Neutrophil (primary cell): ENCODE measurements around the gene RPL18.

ENCODE experiments used
- H3K27ac ChIP-seq: fragments of 200-600 bp; sonication (generic); 2 replicates; pipeline ENCODE4 v1.5.1; 2016; ENCODE audit warnings: mild to moderate bottlenecking, moderate library complexity
- H3K27me3 ChIP-seq: fragments of 200-600 bp; sonication (generic); 2 replicates; pipeline ENCODE4 v1.6.0; 2016; ENCODE audit warnings: mild to moderate bottlenecking
- H3K36me3 ChIP-seq: fragments of 200-600 bp; sonication (generic); 2 replicates; pipeline ENCODE4 v1.5.1; 2017
- H3K4me1 ChIP-seq, 2 experiments: fragments of 200-600 bp in 1 of 2; sonication (generic) in 1 of 2; 1 replicate in 1 of 2; 2 replicates in 1 of 2; pipeline versions ENCODE4 v1.5.1 to v1.6.1; 2013 to 2016; ENCODE audit warnings: low read depth in 1 of 2, low read length in 1 of 2, mild to moderate bottlenecking in 1 of 2, moderate library complexity in 1 of 2; ENCODE audit not compliant: control insufficient read depth in 1 of 2, insufficient read depth in 1 of 2
- H3K4me3 ChIP-seq, 2 experiments: fragments of 200-600 bp in 1 of 2; sonication (generic) in 1 of 2; 1 replicate in 1 of 2; 2 replicates in 1 of 2; pipeline ENCODE4 v1.5.1; 2013 to 2016; ENCODE audit warnings: low read depth in 1 of 2, low read length in 1 of 2, mild to moderate bottlenecking in 1 of 2, moderate library complexity in 1 of 2
- H3K9me3 ChIP-seq: fragments of 200-600 bp; sonication (generic); 2 replicates; pipeline ENCODE4 v1.5.1; 2016
- CTCF ChIP-seq: fragments of 200-600 bp; sonication (generic); IDR thresholded peaks from 2 replicates; pipeline ENCODE4 v1.5.1; 2016; ENCODE audit warnings: antibody characterized with exemption

Gene RPL18

GRCh38 chr19:48611872-48612271, 7.1 kb downstream of the RPL18 start:
- Histone ChIP-seq H3K4me3 (no peak overlapping the region), H3K9me3 (no peaks in the 10 kb centered on the region), H3K27me3 (no peaks in the 10 kb centered on the region), H3K36me3 (peaks cover 25% of the 10 kb centered on the region), H3K4me1 (no peaks in the 10 kb centered on the region), H3K27ac (no peak overlapping the region)
- TF ChIP-seq CTCF = no peak

DNA sequence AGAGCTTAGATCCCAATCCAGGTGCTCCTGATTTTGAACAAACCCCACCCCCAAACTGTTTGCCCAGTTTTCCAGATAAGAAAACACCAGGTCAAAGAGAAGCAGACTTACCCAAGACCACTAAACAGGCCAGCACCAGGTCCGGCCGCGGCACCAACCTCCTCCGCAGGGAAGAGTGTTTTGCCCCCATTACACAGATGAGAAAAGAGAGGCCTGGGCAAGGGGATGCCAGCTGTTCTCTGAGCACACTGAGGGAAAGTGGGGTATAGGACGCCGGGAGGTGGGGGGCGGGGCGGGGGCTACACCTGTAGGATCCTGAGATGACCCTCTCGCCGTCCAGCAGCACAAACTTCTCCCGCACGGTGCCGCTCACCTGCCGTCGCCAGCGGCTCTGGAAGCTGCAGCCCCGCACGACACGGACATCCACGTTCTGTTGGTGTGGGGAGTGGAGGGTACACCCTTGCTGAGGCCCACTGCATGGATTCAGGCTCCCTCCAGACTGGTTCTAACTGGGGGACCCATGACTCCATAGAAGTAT, 9.3 kb downstream of the RPL18 start:
- Histone ChIP-seq H3K9me3 (no peaks in the 10 kb centered on the region), H3K36me3 (peaks cover 3% of the 10 kb centered on the region), H3K4me3 (no peak overlapping the region), H3K27ac (no peak overlapping the region), H3K27me3 (no peaks in the 10 kb centered on the region), H3K4me1 (no peaks in the 10 kb centered on the region)
- TF ChIP-seq CTCF = no peak

- Histone ChIP-seq H3K4me1 (no peaks in the 10 kb centered on the region), H3K36me3 (no peaks in the 10 kb centered on the region), H3K4me3 (no peak overlapping the region), H3K27ac (no peak overlapping the region), H3K9me3 (no peaks in the 10 kb centered on the region), H3K27me3 (no peaks in the 10 kb centered on the region)
- TF ChIP-seq CTCF = no peak
Observed at GRCh38 chr19:48608798-48609263, 10.1 kb downstream of the RPL18 start.

DNA sequence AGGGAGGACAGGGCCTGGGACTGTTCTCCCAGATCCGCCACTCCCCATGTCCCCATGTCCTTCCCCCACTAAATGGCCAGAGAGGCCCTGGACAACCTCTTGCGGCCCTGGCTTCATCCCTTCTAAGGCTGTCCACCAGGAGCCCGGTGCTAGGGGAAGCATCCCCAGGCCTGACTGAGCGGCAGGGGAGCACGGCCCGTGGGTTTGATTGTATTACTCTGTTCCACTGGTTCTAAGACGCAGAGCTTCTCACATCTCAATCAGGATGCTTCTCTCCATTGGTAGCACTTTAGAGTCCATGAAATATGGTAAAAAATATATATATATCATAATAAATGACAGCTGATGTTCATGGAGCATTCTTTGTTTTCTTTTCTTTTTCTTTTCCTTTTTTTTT, 11.6 kb downstream of the RPL18 start:
- Histone ChIP-seq H3K4me1 (no peaks in the 10 kb centered on the region), H3K27me3 (no peaks in the 10 kb centered on the region), H3K4me3 (no peak overlapping the region), H3K27ac (no peak overlapping the region), H3K36me3 (no peaks in the 10 kb centered on the region), H3K9me3 (no peaks in the 10 kb centered on the region)
- TF ChIP-seq CTCF = no peak

GRCh38 chr19:48606463-48607358, 12.3 kb downstream of the RPL18 start, which contains the start of gene SPACA4:
Gene SPACA4, plus strand, starts transcription at chr19:48606742. Its CDS starts 237 bp downstream, at chr19:48606979.
- no peak for TF ChIP-seq CTCF
- no peaks in the 10 kb centered on the region for H3K27me3 ChIP-seq
- no peak within 1 kb of the TSS for H3K27ac ChIP-seq
- no peaks in the 10 kb centered on the region for H3K4me1 ChIP-seq
- H3K4me3 ChIP-seq = no peak within 1 kb of the TSS
- H3K36me3 ChIP-seq = no peaks in the 10 kb centered on the region
- H3K9me3 ChIP-seq = no peaks in the 10 kb centered on the region
